ENCODE results near the gene RASGRF1. TPM values are rescaled to one million over a fixed set of nuclear protein-coding genes. Genes with fewer than 3 reads are reported as not detected.

The RASGRF1 gene
- total RNA-seq, 2 experiments from 2014 or later: not detected

DNA sequence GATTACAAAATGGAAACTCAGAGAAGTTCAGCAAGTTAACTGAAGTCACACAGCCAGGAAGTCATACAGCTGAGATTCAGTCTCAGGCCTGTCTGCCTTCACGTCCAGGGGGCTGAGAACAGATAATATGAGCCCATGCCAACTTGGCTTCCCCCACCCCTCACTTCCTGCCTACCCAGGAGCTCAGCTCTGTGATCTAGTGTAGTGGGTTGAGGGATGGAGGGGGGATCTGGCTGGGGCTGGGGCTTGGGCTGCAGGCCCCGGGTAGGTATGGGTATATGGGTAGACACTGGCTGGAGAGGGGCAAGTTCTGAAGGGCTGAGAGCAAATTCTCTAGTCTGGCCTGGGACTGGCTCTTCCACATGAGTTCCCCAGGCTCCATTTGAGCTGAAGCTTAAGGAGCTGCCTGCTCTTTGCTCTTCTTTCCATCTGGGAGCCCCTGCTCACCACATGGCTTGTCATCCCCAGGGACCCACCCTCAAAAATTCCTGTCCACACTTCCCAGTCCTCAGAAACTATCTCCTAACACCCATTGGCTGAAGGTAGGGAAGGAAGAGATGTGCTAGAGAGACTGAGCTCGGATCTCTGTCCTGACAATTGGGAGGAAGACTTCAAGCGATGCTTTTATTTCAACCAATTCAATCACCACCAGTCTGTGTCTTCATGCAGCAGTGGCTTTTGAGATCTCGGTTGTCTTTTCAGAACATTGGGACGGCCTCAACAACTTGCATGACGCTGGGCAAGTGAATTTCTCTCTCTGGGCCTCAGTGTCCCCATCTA is 2.0 kb downstream of the RASGRF1 start:
- Mint-ChIP-seq H3K27me3 (peaks cover 68% of the 10 kb centered on the region), H3K4me1 (peaks cover 4% of the 10 kb centered on the region), H3K27ac (no peak overlapping the region), H3K36me3 (no peaks in the 10 kb centered on the region), H3K9me3 (no peaks in the 10 kb centered on the region), H3K4me3 (no peak overlapping the region)
- DNase-seq: no peak

- H3K36me3 Mint-ChIP-seq: no peaks in the 10 kb centered on the region
- DNase-seq: no peak
- no peak overlapping the region for H3K4me3 Mint-ChIP-seq
- no peak overlapping the region for H3K27ac Mint-ChIP-seq
- no peaks in the 10 kb centered on the region for H3K9me3 Mint-ChIP-seq
- H3K4me1 Mint-ChIP-seq: peaks cover 4% of the 10 kb centered on the region
- H3K27me3 Mint-ChIP-seq: peaks cover 52% of the 10 kb centered on the region
Observed at GRCh38 chr15:79086814-79087213, 3.8 kb downstream of the RASGRF1 start.

DNA sequence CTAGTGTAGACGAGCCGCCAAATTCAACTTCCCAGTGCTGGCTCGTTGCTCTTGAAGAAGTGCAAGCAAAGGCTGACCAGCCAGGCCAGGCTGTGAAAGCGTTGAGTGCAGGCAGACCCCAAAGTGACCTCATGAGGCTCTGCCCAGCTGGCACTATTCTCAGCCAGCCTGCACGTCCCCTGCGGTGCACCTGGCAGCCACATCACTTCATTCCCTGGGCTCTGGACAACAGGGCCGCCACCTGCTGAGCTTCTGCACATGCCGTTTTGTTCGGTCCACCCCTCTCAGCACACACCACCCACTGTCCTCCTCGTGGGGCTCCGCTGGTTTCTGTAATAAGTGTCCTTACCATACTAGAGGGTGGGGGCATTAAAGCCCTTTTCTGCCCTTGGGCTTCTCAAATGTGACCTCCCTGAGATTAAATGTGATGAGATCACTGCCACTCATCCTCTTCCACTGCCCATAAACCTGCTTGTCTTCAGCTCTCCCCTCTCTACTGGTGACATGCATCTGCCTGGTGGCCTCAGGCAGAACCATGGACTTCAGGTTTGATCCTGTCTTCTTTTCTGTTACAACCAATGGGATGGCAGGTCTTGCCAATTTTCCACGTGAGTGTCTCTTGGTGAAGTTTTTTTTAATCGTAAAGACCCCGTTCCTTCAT is 6.1 kb downstream of the RASGRF1 start:
- no peak overlapping the region for H3K4me3 Mint-ChIP-seq
- H3K27me3 Mint-ChIP-seq: peaks cover 33% of the 10 kb centered on the region
- H3K36me3 Mint-ChIP-seq: no peaks in the 10 kb centered on the region
- no peak for DNase-seq
- no peak overlapping the region for H3K27ac Mint-ChIP-seq
- no peaks in the 10 kb centered on the region for H3K9me3 Mint-ChIP-seq
- H3K4me1 Mint-ChIP-seq: no peaks in the 10 kb centered on the region

DNA sequence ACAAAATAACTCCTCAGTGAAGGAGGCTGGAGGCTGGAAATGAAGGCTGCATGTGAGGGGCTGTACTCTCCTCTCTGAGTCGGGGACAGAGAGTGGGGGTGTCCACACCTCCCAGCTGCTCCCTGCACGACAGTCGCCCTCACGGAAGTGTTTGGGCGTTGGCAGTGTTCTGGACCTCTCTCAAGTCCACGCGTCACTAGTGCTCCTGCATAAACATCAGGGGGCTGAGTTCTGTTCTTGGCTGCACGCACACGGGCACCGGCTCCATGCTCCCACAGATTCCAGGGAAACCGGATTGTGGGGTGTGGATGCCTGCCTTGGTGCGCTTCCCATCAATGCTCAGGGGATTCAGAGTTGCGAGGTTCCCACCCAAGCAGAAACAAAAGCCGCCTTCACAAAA is 7.4 kb downstream of the RASGRF1 start:
- H3K27ac Mint-ChIP-seq: no peak overlapping the region
- H3K4me1 Mint-ChIP-seq: no peaks in the 10 kb centered on the region
- H3K27me3 Mint-ChIP-seq: peaks cover 21% of the 10 kb centered on the region
- no peak overlapping the region for H3K4me3 Mint-ChIP-seq
- no peak for DNase-seq
- no peaks in the 10 kb centered on the region for H3K9me3 Mint-ChIP-seq
- H3K36me3 Mint-ChIP-seq: no peaks in the 10 kb centered on the region

- Mint-ChIP-seq H3K4me3 (no peak overlapping the region), H3K4me1 (no peaks in the 10 kb centered on the region), H3K9me3 (no peaks in the 10 kb centered on the region), H3K27me3 (peaks cover 15% of the 10 kb centered on the region), H3K27ac (no peak overlapping the region), H3K36me3 (no peaks in the 10 kb centered on the region)
- no peak for DNase-seq
Observed at GRCh38 chr15:79082363-79083070, 8.1 kb downstream of the RASGRF1 start.

GRCh38 chr15:79078763-79079410 is 11.7 kb downstream of the RASGRF1 start:
- H3K36me3 Mint-ChIP-seq: no peaks in the 10 kb centered on the region
- H3K27me3 Mint-ChIP-seq: peaks cover 5% of the 10 kb centered on the region
- no peaks in the 10 kb centered on the region for H3K9me3 Mint-ChIP-seq
- H3K27ac Mint-ChIP-seq: no peak overlapping the region
- DNase-seq: no peak
- no peaks in the 10 kb centered on the region for H3K4me1 Mint-ChIP-seq
- no peak overlapping the region for H3K4me3 Mint-ChIP-seq

DNA sequence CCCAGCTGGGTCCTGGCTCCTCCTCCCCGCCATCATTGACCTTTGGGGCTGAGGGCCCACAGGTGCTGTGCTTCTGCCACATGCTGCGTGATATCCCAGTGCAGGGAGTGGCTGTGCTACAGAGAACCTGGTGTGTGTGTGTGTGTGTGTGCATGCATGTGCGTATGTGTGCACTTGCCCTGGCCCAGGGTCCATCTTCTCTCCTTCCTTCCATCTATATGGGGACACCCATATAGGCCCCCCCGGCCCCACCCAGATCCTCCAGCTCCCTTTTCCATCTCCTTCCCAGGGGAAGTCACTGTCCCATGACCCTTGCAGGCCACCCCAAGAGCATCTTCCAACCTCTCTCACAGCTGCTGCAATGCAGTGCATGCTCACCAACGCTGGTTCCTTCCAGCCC is 12.6 kb downstream of the RASGRF1 start:
- no peaks in the 10 kb centered on the region for H3K36me3 Mint-ChIP-seq
- DNase-seq: no peak
- no peaks in the 10 kb centered on the region for H3K9me3 Mint-ChIP-seq
- H3K4me3 Mint-ChIP-seq: no peak overlapping the region
- H3K4me1 Mint-ChIP-seq: no peaks in the 10 kb centered on the region
- no peak overlapping the region for H3K27ac Mint-ChIP-seq
- no peaks in the 10 kb centered on the region for H3K27me3 Mint-ChIP-seq

- H3K4me3 Mint-ChIP-seq: no peak overlapping the region
Observed at GRCh38 chr15:79076661-79077060, 13.9 kb downstream of the RASGRF1 start.

GRCh38 chr15:79075256-79075655 is 15.3 kb downstream of the RASGRF1 start:
- DNase-seq: no peak
- Mint-ChIP-seq H3K27me3 (no peaks in the 10 kb centered on the region), H3K27ac (no peak overlapping the region), H3K4me1 (no peaks in the 10 kb centered on the region), H3K9me3 (no peaks in the 10 kb centered on the region), H3K36me3 (no peaks in the 10 kb centered on the region), H3K4me3 (no peak overlapping the region)

More at GRCh38 chr15:79076661-79077060, 13.9 kb downstream of the RASGRF1 start:
- Mint-ChIP-seq H3K27me3 (no peaks in the 10 kb centered on the region), H3K4me1 (no peaks in the 10 kb centered on the region), H3K36me3 (no peaks in the 10 kb centered on the region), H3K27ac (no peak overlapping the region), H3K9me3 (no peaks in the 10 kb centered on the region)
- DNase-seq: no peak

- DNase-seq: no peak
- Mint-ChIP-seq H3K9me3 (no peaks in the 10 kb centered on the region), H3K27me3 (no peaks in the 10 kb centered on the region), H3K36me3 (no peaks in the 10 kb centered on the region), H3K4me3 (no peak overlapping the region), H3K4me1 (no peaks in the 10 kb centered on the region), H3K27ac (no peak overlapping the region)
Observed at GRCh38 chr15:79073336-79073735, 17.2 kb downstream of the RASGRF1 start.

DNA sequence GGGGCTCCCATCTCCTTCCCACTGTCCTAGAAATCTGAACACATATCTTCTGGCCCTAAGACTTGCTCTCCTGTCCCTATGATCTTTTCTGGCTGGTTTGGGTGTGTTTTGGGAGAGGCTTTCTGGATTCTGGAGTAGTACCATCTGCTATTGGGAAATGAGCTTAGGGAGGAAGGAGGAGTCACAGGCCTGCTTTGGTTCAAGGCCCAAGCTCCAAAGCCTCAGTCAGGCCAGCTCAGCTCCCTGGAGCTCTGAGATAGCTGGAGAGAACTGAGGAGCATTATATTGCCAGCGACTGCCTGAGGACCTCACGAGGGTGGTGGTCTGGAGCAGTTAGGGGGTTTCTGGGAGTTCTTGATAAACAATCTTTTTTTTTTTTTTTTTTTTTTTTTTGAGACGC is 18.7 kb downstream of the RASGRF1 start:
- no peaks in the 10 kb centered on the region for H3K4me1 Mint-ChIP-seq
- DNase-seq: no peak
- H3K4me3 Mint-ChIP-seq: no peak overlapping the region
- H3K27ac Mint-ChIP-seq: no peak overlapping the region
- no peaks in the 10 kb centered on the region for H3K36me3 Mint-ChIP-seq
- no peaks in the 10 kb centered on the region for H3K9me3 Mint-ChIP-seq
- no peaks in the 10 kb centered on the region for H3K27me3 Mint-ChIP-seq

GRCh38 chr15:79068790-79069189 is 21.8 kb downstream of the RASGRF1 start:
- Mint-ChIP-seq H3K27ac (no peak overlapping the region), H3K27me3 (no peaks in the 10 kb centered on the region), H3K36me3 (no peaks in the 10 kb centered on the region), H3K4me3 (no peak overlapping the region), H3K9me3 (no peaks in the 10 kb centered on the region), H3K4me1 (no peaks in the 10 kb centered on the region)
- no peak for DNase-seq

- H3K9me3 Mint-ChIP-seq: no peaks in the 10 kb centered on the region
- no peaks in the 10 kb centered on the region for H3K4me1 Mint-ChIP-seq
- H3K27ac Mint-ChIP-seq: no peak overlapping the region
- no peaks in the 10 kb centered on the region for H3K27me3 Mint-ChIP-seq
- DNase-seq: no peak
- no peaks in the 10 kb centered on the region for H3K36me3 Mint-ChIP-seq
- H3K4me3 Mint-ChIP-seq: no peak overlapping the region
Observed at GRCh38 chr15:79067969-79068368, 22.6 kb downstream of the RASGRF1 start.

DNA sequence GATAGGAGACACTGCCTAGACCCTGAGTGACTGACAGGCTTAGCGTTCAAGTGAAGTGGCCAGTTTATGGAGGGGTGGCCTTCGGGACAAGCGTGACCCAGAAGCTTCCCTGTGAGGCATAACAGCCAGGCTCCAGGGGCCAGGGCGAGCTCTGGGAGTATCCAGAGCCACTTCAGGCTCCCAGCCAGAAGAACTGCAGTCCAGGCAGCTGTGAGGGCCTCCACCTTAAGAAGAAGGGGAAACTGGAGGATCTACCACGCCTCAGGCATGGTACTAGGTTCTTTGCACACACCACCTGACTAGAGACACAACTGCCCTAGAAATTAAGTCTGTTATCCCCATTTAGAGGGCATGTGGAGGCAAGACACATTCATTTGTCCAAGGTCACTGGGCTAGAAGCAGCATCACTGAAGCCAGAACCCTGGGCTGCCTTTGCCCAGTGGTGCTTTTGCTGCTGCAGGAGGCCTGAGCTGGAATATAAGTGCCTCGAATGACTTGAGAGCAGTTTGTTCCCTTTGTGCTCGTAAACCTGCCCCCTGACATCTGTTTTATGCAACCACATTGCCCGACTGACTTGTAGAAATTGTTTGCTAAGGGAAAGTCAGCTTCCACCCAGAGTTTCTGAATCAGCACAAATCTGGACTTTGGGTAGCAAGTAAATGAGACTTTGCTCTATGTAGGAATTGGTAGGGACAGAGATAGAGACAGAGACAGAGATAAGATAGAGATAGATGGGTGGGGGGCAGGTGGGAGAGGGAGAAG is 23.3 kb downstream of the RASGRF1 start:
- Mint-ChIP-seq H3K27ac (no peak overlapping the region), H3K4me3 (no peak overlapping the region), H3K9me3 (no peaks in the 10 kb centered on the region), H3K4me1 (no peaks in the 10 kb centered on the region), H3K36me3 (no peaks in the 10 kb centered on the region), H3K27me3 (peaks cover under 1% of the 10 kb centered on the region)
- DNase-seq: no peak
